GM12878 (cell line): ENCODE data around the gene GRK2. TPM values are rescaled to one million over a fixed set of nuclear protein-coding genes. Genes with fewer than 3 reads are reported as not detected.
A peak's percentile ranks its signal among the peaks of the same experiment; 100 is the strongest.

ENCODE experiments used
- ASH2L ChIP-seq: fragments of 300-600, 200-600 bp; sonication (generic); IDR thresholded peaks from 2 replicates; pipeline ENCODE4 v1.6.1; 2017; ENCODE audit warnings: low read depth, mild to moderate bottlenecking, borderline replicate concordance
- BMI1 ChIP-seq: fragments of 450-650 bp; IDR thresholded peaks from 2 replicates; pipeline ENCODE4 v1.6.1; 2016; ENCODE audit warnings: mild to moderate bottlenecking, moderate library complexity, borderline replicate concordance
- CBFB ChIP-seq: IDR thresholded peaks from 2 replicates; pipeline ENCODE4 v1.6.1; 2016; ENCODE audit warnings: antibody characterized with exemption, low read depth
- CREB1 ChIP-seq: IDR thresholded peaks from 2 replicates; pipeline ENCODE4 v1.6.1; 2012; ENCODE audit warnings: low read depth, mild to moderate bottlenecking, inconsistent platforms
- CREM ChIP-seq: IDR thresholded peaks from 2 replicates; pipeline ENCODE4 v1.6.1; 2014; ENCODE audit warnings: antibody characterized with exemption, low read depth
- ETV6 ChIP-seq, 2 experiments: fragments of 450-650 bp in 1 of 2; IDR thresholded peaks in 1 of 2; conservative IDR thresholded peaks in 1 of 2; 2 replicates each; pipeline ENCODE4 v1.6.1; 2014; ENCODE audit warnings: antibody characterized with exemption in 1 of 2, borderline replicate concordance in 1 of 2, low read depth in 1 of 2, mild to moderate bottlenecking in 1 of 2, moderate library complexity in 1 of 2
- FOXK2 ChIP-seq: fragments of 450-650 bp; IDR thresholded peaks from 2 replicates; pipeline ENCODE4 v1.6.1; 2017; ENCODE audit warnings: mild to moderate bottlenecking, moderate library complexity
- HDGF ChIP-seq: fragments of 450-650 bp; IDR thresholded peaks from 2 replicates; pipeline ENCODE4 v1.6.1; 2016; ENCODE audit warnings: antibody characterized with exemption
- IRF5 ChIP-seq: fragments of 450-650 bp; IDR thresholded peaks from 2 replicates; pipeline ENCODE4 v1.6.1; 2017; ENCODE audit warnings: borderline replicate concordance
- MTA2 ChIP-seq: fragments of 450-650 bp; IDR thresholded peaks from 2 replicates; pipeline ENCODE4 v1.6.1; 2016; ENCODE audit warnings: low read depth, mild to moderate bottlenecking, moderate library complexity
- NFIC ChIP-seq: IDR thresholded peaks from 2 replicates; pipeline ENCODE4 v1.6.1; 2012; ENCODE audit warnings: low read depth, mild to moderate bottlenecking, inconsistent platforms, low read length, moderate library complexity
- NFXL1 ChIP-seq: fragments of 450-650 bp; IDR thresholded peaks from 2 replicates; pipeline ENCODE4 v1.6.1; 2017; ENCODE audit warnings: antibody characterized with exemption, mild to moderate bottlenecking, borderline replicate concordance
- PKNOX1 ChIP-seq: fragments of 450-650 bp; IDR thresholded peaks from 2 replicates; pipeline ENCODE4 v1.6.1; 2016; ENCODE audit warnings: mild to moderate bottlenecking
- POLR2AphosphoS2 ChIP-seq: IDR thresholded peaks from 2 replicates; pipeline ENCODE4 v1.6.1; 2011; ENCODE audit warnings: low read depth, mild to moderate bottlenecking, low read length, improper control_type of control experiment, moderate library complexity
- POLR2AphosphoS5 ChIP-seq: IDR thresholded peaks from 2 replicates; pipeline ENCODE4 v1.6.1; 2011; ENCODE audit warnings: mild to moderate bottlenecking, low read length, inconsistent platforms
- RAD21 ChIP-seq: IDR thresholded peaks from 2 replicates; pipeline ENCODE4 v1.6.1; 2011; ENCODE audit warnings: mild to moderate bottlenecking, low read depth, low read length, moderate library complexity; ENCODE audit not compliant: insufficient read depth
- RAD51 ChIP-seq: fragments of 450-650 bp; IDR thresholded peaks from 2 replicates; pipeline ENCODE4 v1.6.1; 2016; ENCODE audit warnings: moderate library complexity, mild to moderate bottlenecking, inconsistent platforms
- RUNX3 ChIP-seq: IDR thresholded peaks from 2 replicates; pipeline ENCODE4 v1.6.1; 2012; ENCODE audit warnings: low read length, inconsistent platforms
- SRF ChIP-seq, 2 experiments: IDR thresholded peaks; 2 replicates each; pipeline ENCODE4 v1.6.1; 2011; ENCODE audit warnings: low read depth in 2 of 2, low read length in 2 of 2, mild to moderate bottlenecking in 1 of 2, moderate library complexity in 1 of 2
- YY1 ChIP-seq: IDR thresholded peaks from 2 replicates; pipeline ENCODE4 v1.6.1; 2011; ENCODE audit warnings: low read depth, mild to moderate bottlenecking, low read length
- polyA plus RNA-seq, 11 experiments: library from polyadenylated mRNA; depleted of rRNA in 4 of 11; unstranded in 6 of 11; stranded (reverse) in 5 of 11; fragments of >200 nt; fragmentation: Nextera tagmentation in 4 of 11; fragmentation: Illumina TruSeq in 1 of 11; extraction: Ambion mirVana in 4 of 11; extraction: Trizol in 1 of 11; gene quantifications; 1 replicate in 1 of 11; 2 replicates in 10 of 11; pipeline versions ENCODE4 v1.2.1 to v1.2.3, GENCODE V29; 2011 to 2016; ENCODE audit warnings: inconsistent platforms in 2 of 11, missing spikeins in 2 of 11, low read depth in 1 of 11
- total RNA-seq, 4 experiments: library from RNA; depleted of rRNA in 3 of 4; stranded (reverse); fragments of >200 nt in 3 of 4; fragmentation: Illumina TruSeq in 1 of 4; extraction: Trizol in 1 of 4; gene quantifications; 2 replicates each; pipeline versions ENCODE4 v1.2.1 to v1.2.3, GENCODE V29; 2013 to 2021
- TF ChIP-seq, protein P1 (sequence below): fragments of 450-650 bp; IDR thresholded peaks from 2 replicates; pipeline ENCODE4 v1.6.1; 2016; ENCODE audit warnings: mild to moderate bottlenecking
- TF ChIP-seq, protein P2 (sequence below): IDR thresholded peaks from 2 replicates; pipeline ENCODE4 v1.6.1; 2012; ENCODE audit warnings: mild to moderate bottlenecking, low read depth, low read length

Gene GRK2
- total and polyA plus RNA-seq, 10 of the 15 experiments (the other 5 are each of a cell fraction or from before 2014, with no cell fraction given) = 1.0 to 160 (median 66.1) TPM

GRCh38 chr11:67277231-67277961 is 11.1 kb downstream of the GRK2 start (continued):
- TF ChIP-seq, protein P1, sequence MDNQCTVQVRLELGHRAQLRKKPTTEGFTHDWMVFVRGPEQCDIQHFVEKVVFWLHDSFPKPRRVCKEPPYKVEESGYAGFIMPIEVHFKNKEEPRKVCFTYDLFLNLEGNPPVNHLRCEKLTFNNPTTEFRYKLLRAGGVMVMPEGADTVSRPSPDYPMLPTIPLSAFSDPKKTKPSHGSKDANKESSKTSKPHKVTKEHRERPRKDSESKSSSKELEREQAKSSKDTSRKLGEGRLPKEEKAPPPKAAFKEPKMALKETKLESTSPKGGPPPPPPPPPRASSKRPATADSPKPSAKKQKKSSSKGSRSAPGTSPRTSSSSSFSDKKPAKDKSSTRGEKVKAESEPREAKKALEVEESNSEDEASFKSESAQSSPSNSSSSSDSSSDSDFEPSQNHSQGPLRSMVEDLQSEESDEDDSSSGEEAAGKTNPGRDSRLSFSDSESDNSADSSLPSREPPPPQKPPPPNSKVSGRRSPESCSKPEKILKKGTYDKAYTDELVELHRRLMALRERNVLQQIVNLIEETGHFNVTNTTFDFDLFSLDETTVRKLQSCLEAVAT = peak; percentile 73
- no peak for TF ChIP-seq IRF5
- no peak for TF ChIP-seq ASH2L
- TF ChIP-seq RAD21 = no peak
- peak; percentile 11; the same call in 1 of the 2 replicates for TF ChIP-seq POLR2AphosphoS5
- 0 out of 2 replicates have a peak, but pooled peaks have one; percentile 25 for TF ChIP-seq POLR2AphosphoS2
- peak; percentile 36; the same call in 1 of the 2 replicates for TF ChIP-seq MTA2
- TF ChIP-seq PKNOX1 = peak; percentile 72
- peak; percentile 89 for TF ChIP-seq CBFB
- TF ChIP-seq RAD51 = no peak
- peak; percentile 53; the same call in 1 of the 2 replicates for TF ChIP-seq CREM
- TF ChIP-seq FOXK2 = no peak
- TF ChIP-seq RUNX3 = no peak
- TF ChIP-seq ETV6 (conservative IDR thresholded peaks at IDR 0.05 in 1 of 2, IDR thresholded peaks at IDR 0.05 in 1 of 2; ENCODE audit: borderline replicate concordance in 1 of 2, low read depth in 1 of 2) = peak in 1 of 2 experiments; percentile 74; a peak in 2 of 4 replicates
- no peak for TF ChIP-seq NFIC
- TF ChIP-seq, protein P2, sequence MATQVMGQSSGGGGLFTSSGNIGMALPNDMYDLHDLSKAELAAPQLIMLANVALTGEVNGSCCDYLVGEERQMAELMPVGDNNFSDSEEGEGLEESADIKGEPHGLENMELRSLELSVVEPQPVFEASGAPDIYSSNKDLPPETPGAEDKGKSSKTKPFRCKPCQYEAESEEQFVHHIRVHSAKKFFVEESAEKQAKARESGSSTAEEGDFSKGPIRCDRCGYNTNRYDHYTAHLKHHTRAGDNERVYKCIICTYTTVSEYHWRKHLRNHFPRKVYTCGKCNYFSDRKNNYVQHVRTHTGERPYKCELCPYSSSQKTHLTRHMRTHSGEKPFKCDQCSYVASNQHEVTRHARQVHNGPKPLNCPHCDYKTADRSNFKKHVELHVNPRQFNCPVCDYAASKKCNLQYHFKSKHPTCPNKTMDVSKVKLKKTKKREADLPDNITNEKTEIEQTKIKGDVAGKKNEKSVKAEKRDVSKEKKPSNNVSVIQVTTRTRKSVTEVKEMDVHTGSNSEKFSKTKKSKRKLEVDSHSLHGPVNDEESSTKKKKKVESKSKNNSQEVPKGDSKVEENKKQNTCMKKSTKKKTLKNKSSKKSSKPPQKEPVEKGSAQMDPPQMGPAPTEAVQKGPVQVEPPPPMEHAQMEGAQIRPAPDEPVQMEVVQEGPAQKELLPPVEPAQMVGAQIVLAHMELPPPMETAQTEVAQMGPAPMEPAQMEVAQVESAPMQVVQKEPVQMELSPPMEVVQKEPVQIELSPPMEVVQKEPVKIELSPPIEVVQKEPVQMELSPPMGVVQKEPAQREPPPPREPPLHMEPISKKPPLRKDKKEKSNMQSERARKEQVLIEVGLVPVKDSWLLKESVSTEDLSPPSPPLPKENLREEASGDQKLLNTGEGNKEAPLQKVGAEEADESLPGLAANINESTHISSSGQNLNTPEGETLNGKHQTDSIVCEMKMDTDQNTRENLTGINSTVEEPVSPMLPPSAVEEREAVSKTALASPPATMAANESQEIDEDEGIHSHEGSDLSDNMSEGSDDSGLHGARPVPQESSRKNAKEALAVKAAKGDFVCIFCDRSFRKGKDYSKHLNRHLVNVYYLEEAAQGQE = 0 out of 2 replicates have a peak, but pooled peaks have one; percentile 4
- TF ChIP-seq BMI1 = no peak
- peak; percentile 25; the same call in 1 of the 2 replicates for TF ChIP-seq HDGF
- 0 out of 4 replicates have a peak, but pooled peaks of 1 of the 2 experiments have one; percentile 26 for TF ChIP-seq SRF (IDR thresholded peaks at IDR 0.05; ENCODE audit: low read depth in 2 of 2, low read length in 2 of 2)
- TF ChIP-seq YY1 = peak; percentile 52; the same call in 1 of the 2 replicates
- no peak for TF ChIP-seq CREB1
- TF ChIP-seq NFXL1 = no peak
